ENCODE measurements around the gene CDKL1.

- TF ChIP-seq CTCF (IDR thresholded peaks at IDR 0.05) (no peak), POLR2A (IDR thresholded peaks at IDR 0.05) (no peak)
These were observed 86.2 kb downstream of the CDKL1 start for GRCh38 chr14:50310445-50310844.

Measured in esophagus squamous epithelium (tissue), 4 donors.